PC-3 (cell line): ENCODE measurements around the gene FBXO42.

Source experiments
- EZH2 ChIP-seq: fragments of 300-600 bp; sonication (generic); IDR thresholded peaks from one replicate; pipeline ENCODE4 v1.6.1; 2017; ENCODE audit warnings: antibody characterized with exemption, mild to moderate bottlenecking, low read length; ENCODE audit not compliant: unreplicated experiment
- TF ChIP-seq, protein P1 (sequence below): fragments of 300-600 bp; sonication (generic); conservative IDR thresholded peaks from 2 replicates; pipeline ENCODE4 v1.5.1; 2017; ENCODE audit warnings: antibody characterized with exemption, low read depth, mild to moderate bottlenecking, low read length

- TF ChIP-seq, protein P1, sequence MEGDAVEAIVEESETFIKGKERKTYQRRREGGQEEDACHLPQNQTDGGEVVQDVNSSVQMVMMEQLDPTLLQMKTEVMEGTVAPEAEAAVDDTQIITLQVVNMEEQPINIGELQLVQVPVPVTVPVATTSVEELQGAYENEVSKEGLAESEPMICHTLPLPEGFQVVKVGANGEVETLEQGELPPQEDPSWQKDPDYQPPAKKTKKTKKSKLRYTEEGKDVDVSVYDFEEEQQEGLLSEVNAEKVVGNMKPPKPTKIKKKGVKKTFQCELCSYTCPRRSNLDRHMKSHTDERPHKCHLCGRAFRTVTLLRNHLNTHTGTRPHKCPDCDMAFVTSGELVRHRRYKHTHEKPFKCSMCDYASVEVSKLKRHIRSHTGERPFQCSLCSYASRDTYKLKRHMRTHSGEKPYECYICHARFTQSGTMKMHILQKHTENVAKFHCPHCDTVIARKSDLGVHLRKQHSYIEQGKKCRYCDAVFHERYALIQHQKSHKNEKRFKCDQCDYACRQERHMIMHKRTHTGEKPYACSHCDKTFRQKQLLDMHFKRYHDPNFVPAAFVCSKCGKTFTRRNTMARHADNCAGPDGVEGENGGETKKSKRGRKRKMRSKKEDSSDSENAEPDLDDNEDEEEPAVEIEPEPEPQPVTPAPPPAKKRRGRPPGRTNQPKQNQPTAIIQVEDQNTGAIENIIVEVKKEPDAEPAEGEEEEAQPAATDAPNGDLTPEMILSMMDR = no peak
- no peak for TF ChIP-seq EZH2
Observed at GRCh38 chr1:16199157-16199501, 153.2 kb downstream of the FBXO42 start.
